K562 (cell line): Measurements from ENCODE around the gene RIPOR1. TPM values are rescaled to one million over a fixed set of nuclear protein-coding genes. Genes with fewer than 3 reads are reported as not detected.

Source experiments
- CREBBP ChIP-seq: IDR thresholded peaks from one replicate; pipeline ENCODE4 v1.6.1; 2012; ENCODE audit warnings: low read depth, mild to moderate bottlenecking, control low read depth, inconsistent platforms, low read length
- DNMT1 ChIP-seq: fragments of 450-650 bp; IDR thresholded peaks from 2 replicates; pipeline ENCODE4 v1.6.1; 2016; ENCODE audit warnings: antibody characterized with exemption, mild to moderate bottlenecking
- ETS2 ChIP-seq: IDR thresholded peaks from 2 replicates; pipeline ENCODE4 v1.6.1; 2016; ENCODE audit warnings: borderline replicate concordance, missing genetic modification characterization, mild to moderate bottlenecking, moderate library complexity, missing compliant biosample characterization; ENCODE audit not compliant: poor library complexity, severe bottlenecking
- HNRNPLL ChIP-seq: fragments of 200-400 bp; formaldehyde crosslinking; IDR thresholded peaks from 2 replicates; pipeline ENCODE4 v1.6.1; 2017; ENCODE audit warnings: low read length, low read depth, mild to moderate bottlenecking; ENCODE audit not compliant: poor library complexity, severe bottlenecking
- ILK ChIP-seq: fragments of 450-650 bp; IDR thresholded peaks from 2 replicates; pipeline ENCODE4 v1.6.1; 2016; ENCODE audit warnings: missing genetic modification characterization, low read depth, mild to moderate bottlenecking, missing compliant biosample characterization, moderate library complexity, borderline replicate concordance
- KLF10 ChIP-seq: fragments of 250-450 bp; sonication (Bioruptor Pico); IDR thresholded peaks from 2 replicates; pipeline ENCODE4 v1.6.1; 2021; ENCODE audit warnings: matching md5 sums
- L3MBTL2 ChIP-seq: fragments of 450-650 bp; IDR thresholded peaks from 2 replicates; pipeline ENCODE4 v1.6.1; 2016; ENCODE audit warnings: mild to moderate bottlenecking, moderate library complexity
- POU5F1 ChIP-seq: fragments of 150-350 bp; IDR thresholded peaks from 2 replicates; pipeline ENCODE4 v1.6.1; 2014; ENCODE audit warnings: borderline replicate concordance, low read length, low read depth, mild to moderate bottlenecking; ENCODE audit not compliant: partially characterized antibody
- RB1 ChIP-seq: fragments of 450-650 bp; IDR thresholded peaks from 2 replicates; pipeline ENCODE4 v1.6.1; 2017; ENCODE audit warnings: low read depth, mild to moderate bottlenecking
- RCOR1 ChIP-seq, 2 experiments: IDR thresholded peaks; 2 replicates each; pipeline ENCODE4 v1.6.1; 2012; ENCODE audit warnings: low read depth in 2 of 2, low read length in 2 of 2, borderline replicate concordance in 1 of 2, improper control_type of control experiment in 1 of 2
- TEAD1 ChIP-seq, 2 experiments: fragments of 450-650 bp in 1 of 2; sonication (generic) in 1 of 2; formaldehyde crosslinking; IDR thresholded peaks; 2 replicates each; pipeline versions ENCODE4 v1.4.0 to v1.8.0; 2020 to 2022; ENCODE audit warnings: mild to moderate bottlenecking in 2 of 2, missing genetic modification reagents in 1 of 2
- ZNF311 ChIP-seq: fragments of 250-450 bp; sonication (Bioruptor Pico); IDR thresholded peaks from 2 replicates; pipeline ENCODE4 v1.4.0; 2020; ENCODE audit warnings: mild to moderate bottlenecking, moderate library complexity
- ZNF778 ChIP-seq: fragments of 450-650 bp; formaldehyde crosslinking; IDR thresholded peaks from 2 replicates; pipeline ENCODE4 v1.4.0; 2020; ENCODE audit warnings: mild to moderate bottlenecking, moderate library complexity
- polyA plus RNA-seq, 8 experiments: library from polyadenylated mRNA; depleted of rRNA in 4 of 8; stranded (reverse) in 5 of 8; unstranded in 3 of 8; fragments of >200 nt; fragmentation: Nextera tagmentation in 2 of 8; fragmentation: Illumina TruSeq in 1 of 8; extraction: Ambion mirVana in 2 of 8; extraction: Trizol in 1 of 8; gene quantifications; 2 replicates each; pipeline versions ENCODE4 v1.2.1 to v1.2.3, GENCODE V29; 2011 to 2014; ENCODE audit warnings: inconsistent platforms in 1 of 8, missing spikeins in 1 of 8
- total RNA-seq, 7 experiments: library from RNA; depleted of rRNA in 6 of 7; stranded (reverse); fragments of >200 nt in 6 of 7; fragmentation: Illumina TruSeq in 2 of 7; extraction: Trizol in 2 of 7; gene quantifications; 2 replicates each; pipeline versions ENCODE4 v1.2.1 to v1.2.3, GENCODE V29; 2011 to 2021; ENCODE audit warnings: low replicate concordance in 1 of 7
- TF ChIP-seq, protein P1 (sequence below), 3 experiments: IDR thresholded peaks in 2 of 3; conservative IDR thresholded peaks in 1 of 3; 2 replicates each; pipeline ENCODE4 v1.5.1; 2011 to 2012; ENCODE audit warnings: low read length in 3 of 3, mild to moderate bottlenecking in 3 of 3, control low read depth in 2 of 3, improper control_type of control experiment in 1 of 3, inconsistent platforms in 1 of 3, low read depth in 1 of 3, mixed read lengths in 1 of 3, moderate library complexity in 1 of 3; ENCODE audit not compliant: insufficient read depth in 2 of 3
- TF ChIP-seq, protein P2 (sequence below): fragments of 450-650 bp; IDR thresholded peaks from 2 replicates; pipeline ENCODE4 v1.6.1; 2017; ENCODE audit warnings: antibody characterized with exemption
- TF ChIP-seq, protein P3 (sequence below): fragments of 450-650 bp; IDR thresholded peaks from 2 replicates; pipeline ENCODE4 v1.6.1; 2016; ENCODE audit warnings: antibody characterized with exemption
- TF ChIP-seq, protein P4 (sequence below): fragments of 250-450 bp; sonication (Bioruptor Pico); IDR thresholded peaks from 2 replicates; pipeline ENCODE4 v1.5.0; 2021
- TF ChIP-seq, protein P5 (sequence below): fragments of 250-450 bp; sonication (Bioruptor Pico); IDR thresholded peaks from 2 replicates; pipeline ENCODE4 v1.5.0; 2020; ENCODE audit warnings: mild to moderate bottlenecking

Gene RIPOR1
- total and polyA plus RNA-seq, 9 of the 15 experiments (the other 6 are each of a cell fraction or from before 2014, with no cell fraction given), result 0.36 to 31.1 (median 3.0) TPM

DNA sequence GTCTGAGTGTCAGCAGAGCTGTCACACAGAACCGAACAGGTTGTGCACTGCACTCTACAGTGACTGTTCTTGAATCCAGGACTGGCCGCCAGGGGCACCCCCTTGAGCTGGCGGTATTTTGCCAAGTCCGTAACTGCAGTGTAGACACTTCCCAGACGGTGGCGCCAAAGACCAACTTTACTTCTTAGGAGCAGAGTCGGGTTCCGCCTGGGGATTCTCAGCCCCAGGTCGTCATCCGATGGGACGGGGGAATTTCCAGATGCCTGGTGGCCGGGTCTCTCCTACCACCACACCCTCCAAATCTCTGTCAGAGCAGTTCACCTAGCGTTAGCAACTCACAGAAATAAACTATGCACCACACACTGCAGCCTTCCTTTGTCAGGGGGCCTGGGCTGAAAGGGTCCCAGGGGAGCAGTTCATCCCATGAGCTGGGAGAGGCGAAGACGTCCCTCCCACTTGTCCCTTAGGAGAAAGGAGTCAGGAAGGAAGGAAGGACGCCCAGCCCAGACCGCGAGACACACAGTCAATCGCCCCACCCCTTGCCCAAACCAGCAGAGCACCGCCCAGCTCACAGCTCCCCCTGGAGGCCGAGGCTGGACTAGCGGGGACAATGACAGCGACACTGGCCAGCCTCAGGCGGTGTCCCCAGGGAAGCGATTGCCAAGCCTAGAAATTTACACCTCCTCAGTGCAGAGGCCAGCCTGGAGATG lies 7.4 kb upstream of the RIPOR1 start (continued):
- no peak for TF ChIP-seq ILK (tag)
- TF ChIP-seq DNMT1, result 0 out of 2 replicates have a peak, but pooled peaks have one; percentile 44
- TF ChIP-seq, protein P1, sequence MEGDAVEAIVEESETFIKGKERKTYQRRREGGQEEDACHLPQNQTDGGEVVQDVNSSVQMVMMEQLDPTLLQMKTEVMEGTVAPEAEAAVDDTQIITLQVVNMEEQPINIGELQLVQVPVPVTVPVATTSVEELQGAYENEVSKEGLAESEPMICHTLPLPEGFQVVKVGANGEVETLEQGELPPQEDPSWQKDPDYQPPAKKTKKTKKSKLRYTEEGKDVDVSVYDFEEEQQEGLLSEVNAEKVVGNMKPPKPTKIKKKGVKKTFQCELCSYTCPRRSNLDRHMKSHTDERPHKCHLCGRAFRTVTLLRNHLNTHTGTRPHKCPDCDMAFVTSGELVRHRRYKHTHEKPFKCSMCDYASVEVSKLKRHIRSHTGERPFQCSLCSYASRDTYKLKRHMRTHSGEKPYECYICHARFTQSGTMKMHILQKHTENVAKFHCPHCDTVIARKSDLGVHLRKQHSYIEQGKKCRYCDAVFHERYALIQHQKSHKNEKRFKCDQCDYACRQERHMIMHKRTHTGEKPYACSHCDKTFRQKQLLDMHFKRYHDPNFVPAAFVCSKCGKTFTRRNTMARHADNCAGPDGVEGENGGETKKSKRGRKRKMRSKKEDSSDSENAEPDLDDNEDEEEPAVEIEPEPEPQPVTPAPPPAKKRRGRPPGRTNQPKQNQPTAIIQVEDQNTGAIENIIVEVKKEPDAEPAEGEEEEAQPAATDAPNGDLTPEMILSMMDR (IDR thresholded peaks at IDR 0.05 in 2 of 3, conservative IDR thresholded peaks at IDR 0.05 in 1 of 3; ENCODE audit: insufficient read depth in 2 of 3, low read depth in 1 of 3, low read length in 3 of 3), result peak; percentile 97 to 100 (median 100)
- TF ChIP-seq RCOR1 (IDR thresholded peaks at IDR 0.05; ENCODE audit: borderline replicate concordance in 1 of 2, low read depth in 2 of 2, low read length in 2 of 2), result peak in 1 of 2 experiments; percentile 78; a peak in 2 of 4 replicates
- no peak for TF ChIP-seq ZNF778
- TF ChIP-seq TEAD1 (CRISPR knock-in tag; IDR thresholded peaks at IDR 0.05), result peak; percentile 32 to 79; a peak in 1 of 4 replicates
- TF ChIP-seq, protein P2, sequence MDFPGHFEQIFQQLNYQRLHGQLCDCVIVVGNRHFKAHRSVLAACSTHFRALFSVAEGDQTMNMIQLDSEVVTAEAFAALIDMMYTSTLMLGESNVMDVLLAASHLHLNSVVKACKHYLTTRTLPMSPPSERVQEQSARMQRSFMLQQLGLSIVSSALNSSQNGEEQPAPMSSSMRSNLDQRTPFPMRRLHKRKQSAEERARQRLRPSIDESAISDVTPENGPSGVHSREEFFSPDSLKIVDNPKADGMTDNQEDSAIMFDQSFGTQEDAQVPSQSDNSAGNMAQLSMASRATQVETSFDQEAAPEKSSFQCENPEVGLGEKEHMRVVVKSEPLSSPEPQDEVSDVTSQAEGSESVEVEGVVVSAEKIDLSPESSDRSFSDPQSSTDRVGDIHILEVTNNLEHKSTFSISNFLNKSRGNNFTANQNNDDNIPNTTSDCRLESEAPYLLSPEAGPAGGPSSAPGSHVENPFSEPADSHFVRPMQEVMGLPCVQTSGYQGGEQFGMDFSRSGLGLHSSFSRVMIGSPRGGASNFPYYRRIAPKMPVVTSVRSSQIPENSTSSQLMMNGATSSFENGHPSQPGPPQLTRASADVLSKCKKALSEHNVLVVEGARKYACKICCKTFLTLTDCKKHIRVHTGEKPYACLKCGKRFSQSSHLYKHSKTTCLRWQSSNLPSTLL, result no peak
- TF ChIP-seq KLF10 (CRISPR knock-in tag), result no peak
- TF ChIP-seq, protein P3, sequence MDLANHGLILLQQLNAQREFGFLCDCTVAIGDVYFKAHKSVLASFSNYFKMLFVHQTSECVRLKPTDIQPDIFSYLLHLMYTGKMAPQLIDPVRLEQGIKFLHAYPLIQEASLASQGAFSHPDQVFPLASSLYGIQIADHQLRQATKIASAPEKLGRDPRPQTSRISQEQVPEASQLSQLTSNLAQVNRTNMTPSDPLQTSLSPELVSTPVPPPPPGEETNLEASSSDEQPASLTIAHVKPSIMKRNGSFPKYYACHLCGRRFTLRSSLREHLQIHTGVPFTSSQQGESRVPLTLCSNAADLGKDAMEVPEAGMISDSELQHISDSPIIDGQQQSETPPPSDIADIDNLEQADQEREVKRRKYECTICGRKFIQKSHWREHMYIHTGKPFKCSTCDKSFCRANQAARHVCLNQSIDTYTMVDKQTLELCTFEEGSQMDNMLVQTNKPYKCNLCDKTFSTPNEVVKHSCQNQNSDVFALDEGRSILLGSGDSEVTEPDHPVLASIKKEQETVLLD, result 0 out of 2 replicates have a peak, but pooled peaks have one; percentile 15
- no peak for TF ChIP-seq HNRNPLL
- TF ChIP-seq ETS2 (tag), result no peak
- TF ChIP-seq, protein P4, sequence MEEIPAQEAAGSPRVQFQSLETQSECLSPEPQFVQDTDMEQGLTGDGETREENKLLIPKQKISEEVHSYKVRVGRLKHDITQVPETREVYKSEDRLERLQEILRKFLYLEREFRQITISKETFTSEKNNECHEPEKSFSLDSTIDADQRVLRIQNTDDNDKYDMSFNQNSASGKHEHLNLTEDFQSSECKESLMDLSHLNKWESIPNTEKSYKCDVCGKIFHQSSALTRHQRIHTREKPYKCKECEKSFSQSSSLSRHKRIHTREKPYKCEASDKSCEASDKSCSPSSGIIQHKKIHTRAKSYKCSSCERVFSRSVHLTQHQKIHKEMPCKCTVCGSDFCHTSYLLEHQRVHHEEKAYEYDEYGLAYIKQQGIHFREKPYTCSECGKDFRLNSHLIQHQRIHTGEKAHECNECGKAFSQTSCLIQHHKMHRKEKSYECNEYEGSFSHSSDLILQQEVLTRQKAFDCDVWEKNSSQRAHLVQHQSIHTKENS (CRISPR knock-in tag), result no peak
- peak; percentile 55 for TF ChIP-seq L3MBTL2
- TF ChIP-seq ZNF311 (CRISPR knock-in tag), result no peak
- peak; percentile 84 for TF ChIP-seq RB1
- TF ChIP-seq CREBBP, result no peak
- TF ChIP-seq, protein P5, sequence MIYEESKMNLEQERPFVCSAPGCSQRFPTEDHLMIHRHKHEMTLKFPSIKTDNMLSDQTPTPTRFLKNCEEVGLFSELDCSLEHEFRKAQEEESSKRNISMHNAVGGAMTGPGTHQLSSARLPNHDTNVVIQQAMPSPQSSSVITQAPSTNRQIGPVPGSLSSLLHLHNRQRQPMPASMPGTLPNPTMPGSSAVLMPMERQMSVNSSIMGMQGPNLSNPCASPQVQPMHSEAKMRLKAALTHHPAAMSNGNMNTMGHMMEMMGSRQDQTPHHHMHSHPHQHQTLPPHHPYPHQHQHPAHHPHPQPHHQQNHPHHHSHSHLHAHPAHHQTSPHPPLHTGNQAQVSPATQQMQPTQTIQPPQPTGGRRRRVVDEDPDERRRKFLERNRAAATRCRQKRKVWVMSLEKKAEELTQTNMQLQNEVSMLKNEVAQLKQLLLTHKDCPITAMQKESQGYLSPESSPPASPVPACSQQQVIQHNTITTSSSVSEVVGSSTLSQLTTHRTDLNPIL (CRISPR knock-in tag), result no peak
- TF ChIP-seq POU5F1, result no peak
